ENCODE data around the gene BOD1L1. TPM values are rescaled to one million over a fixed set of nuclear protein-coding genes. Genes with fewer than 3 reads are reported as not detected.

The BOD1L1 gene
- total RNA-seq, 2 experiments from 2014 or later, result 32.4 to 42.7 TPM

DNA sequence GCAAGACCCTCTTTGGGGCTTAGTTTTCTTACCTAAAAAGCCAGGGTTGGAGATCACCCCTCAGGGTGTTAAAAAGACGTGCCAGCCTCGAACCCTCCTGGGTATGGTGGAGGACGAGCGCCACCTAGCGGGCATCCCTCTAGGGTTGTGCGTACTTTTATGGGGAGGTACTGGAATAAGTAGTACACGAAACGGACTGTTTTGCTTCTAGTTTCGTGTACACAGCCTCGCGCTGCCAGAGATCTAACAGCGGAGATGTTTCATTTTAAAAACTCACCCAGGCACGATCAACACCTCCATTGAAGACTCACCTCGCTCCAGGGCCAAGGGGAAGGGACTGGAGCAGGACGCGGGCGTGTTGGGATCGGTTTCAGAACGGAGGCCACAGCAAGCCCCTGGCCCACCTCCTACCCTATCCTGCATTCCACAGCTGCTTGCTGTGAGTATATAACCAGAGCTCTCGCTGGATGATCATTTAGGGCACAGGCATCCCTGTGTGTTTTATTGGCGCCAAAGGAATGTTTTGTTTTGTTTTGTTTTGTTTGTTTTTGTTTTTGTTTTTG is 78.5 kb downstream of the BOD1L1 start:
- H3K4me1 Mint-ChIP-seq, result peaks cover 30% of the 10 kb centered on the region
- peak; percentile 74 for ATAC-seq
- ChIA-PET POLR2A (no interaction called here), CTCF (interaction anchor here (0.6 to 1.3 kb wide), 5 partner anchors 9 to 819 kb away, joined by 3 to 5 read pairs (median 3); no protein-coding TSS in a partner anchor)
- H3K27me3 Mint-ChIP-seq, result peaks cover 66% of the 10 kb centered on the region
- H3K4me3 Mint-ChIP-seq, result peak overlapping the region; percentile 69
- no peaks in the 10 kb centered on the region for H3K9me3 Mint-ChIP-seq (ENCODE audit: low read depth)
- peak overlapping the region; percentile 51 for H3K27ac Mint-ChIP-seq
- DNase-seq, result peak; percentile 95
- intact Hi-C loops (cut with DNase I, micrococcal nuclease), result loop anchor here (1.0 to 2.0 kb wide), 3 partner anchors 64 to 820 kb away; partner anchors contain the start of gene RAB28 (in 1 of the 2)
- H3K36me3 Mint-ChIP-seq (ENCODE audit: low read depth), result no peaks in the 10 kb centered on the region

DNA sequence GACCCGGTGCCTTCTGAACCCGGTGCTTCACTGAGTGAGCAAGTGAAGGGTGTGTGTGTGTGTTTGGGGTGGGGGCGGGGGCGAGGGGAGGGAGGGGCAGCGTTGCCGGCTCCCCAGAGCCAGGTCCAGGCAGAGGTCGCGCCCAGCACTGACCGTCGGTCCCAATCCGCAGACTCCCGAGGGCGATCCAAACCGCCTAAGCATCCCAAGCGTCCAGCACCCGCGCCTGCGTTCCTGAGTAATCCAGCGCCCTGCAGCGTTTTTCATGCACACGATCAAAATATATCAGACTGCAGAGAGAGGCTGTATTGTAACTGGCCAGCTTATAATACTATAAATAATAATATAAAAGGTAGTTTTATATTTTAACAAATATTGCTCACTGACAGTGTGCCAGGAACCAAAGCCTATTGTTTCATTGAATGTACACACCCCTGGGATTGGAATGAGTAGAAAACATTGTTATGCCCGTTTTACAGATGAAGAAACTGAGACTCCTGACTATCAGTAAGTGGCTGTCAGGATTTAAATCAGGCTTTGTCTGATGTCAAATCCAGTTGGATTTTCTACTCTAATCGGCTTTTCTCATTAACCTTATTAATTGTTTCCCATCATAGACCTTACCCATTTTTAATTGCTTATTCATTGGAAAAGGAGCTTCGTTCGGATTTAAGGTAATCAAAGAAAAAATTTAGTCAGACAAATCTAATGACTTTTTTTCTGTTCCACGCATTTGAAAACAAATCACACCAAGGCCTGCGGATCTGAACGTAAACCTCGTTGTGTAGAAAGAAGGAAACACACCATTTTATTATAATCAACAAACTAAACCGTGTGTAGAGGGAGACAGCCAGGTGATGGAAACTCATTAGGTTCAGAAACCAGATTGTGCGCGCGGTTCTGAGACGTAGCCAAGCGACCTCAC is 79.2 kb downstream of the BOD1L1 start:
- DNase-seq (peak; percentile 27), ATAC-seq (no peak)
- intact Hi-C loops (cut with DNase I, micrococcal nuclease), result loop anchor here in 1 of 2 experiments (1.0 to 2.0 kb wide), 2 partner anchors 64 to 696 kb away; partner anchors contain the start of gene RAB28
- H3K4me1 Mint-ChIP-seq, result peaks cover 33% of the 10 kb centered on the region
- H3K36me3 Mint-ChIP-seq (ENCODE audit: low read depth), result no peaks in the 10 kb centered on the region
- H3K4me3 Mint-ChIP-seq, result peak overlapping the region; percentile 69
- ChIA-PET POLR2A (no interaction called here), CTCF (interaction anchor here (0.7 to 1.5 kb wide), 7 partner anchors 8 to 819 kb away, joined by 3 to 5 read pairs (median 4); no protein-coding TSS in a partner anchor)
- H3K27ac Mint-ChIP-seq, result no peak overlapping the region
- H3K9me3 Mint-ChIP-seq (ENCODE audit: low read depth), result no peaks in the 10 kb centered on the region
- peaks cover 64% of the 10 kb centered on the region for H3K27me3 Mint-ChIP-seq

DNA sequence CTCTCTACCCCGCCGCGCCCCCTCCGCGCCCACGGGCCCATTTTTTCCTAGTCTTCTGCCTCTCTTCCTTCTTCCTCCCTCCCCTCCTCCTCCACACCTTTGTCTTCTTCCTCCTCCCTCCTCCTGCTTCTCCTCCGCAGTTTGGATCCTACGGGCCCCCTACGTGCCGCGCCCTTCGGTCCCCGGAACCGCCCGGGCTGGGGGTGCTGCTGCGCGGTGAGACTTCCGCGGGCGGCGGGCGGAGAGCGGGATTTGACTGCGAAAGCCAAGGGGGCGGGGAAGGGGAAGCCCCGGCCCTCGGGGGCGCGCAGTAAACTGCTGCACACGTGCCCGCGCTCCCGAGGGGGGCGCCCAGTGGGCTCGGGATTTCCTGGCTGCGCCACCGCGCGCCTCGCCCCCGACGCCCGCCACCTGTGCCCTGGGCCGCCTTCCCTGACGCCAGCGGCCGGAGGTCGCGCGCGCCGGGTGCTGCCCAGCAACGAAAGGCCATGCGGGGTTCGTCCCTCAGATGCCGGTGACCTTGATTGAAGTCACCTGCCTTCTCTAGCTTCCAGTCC is 80.0 kb downstream of the BOD1L1 start:
- CTCF ChIA-PET, result interaction anchor here (0.7 to 1.5 kb wide), 4 partner anchors 7 to 817 kb away, joined by 4 to 5 read pairs (median 4); no protein-coding TSS in a partner anchor
- H3K27ac Mint-ChIP-seq, result no peak overlapping the region
- POLR2A ChIA-PET, result no interaction called here
- no peaks in the 10 kb centered on the region for H3K9me3 Mint-ChIP-seq (ENCODE audit: low read depth)
- peaks cover 66% of the 10 kb centered on the region for H3K27me3 Mint-ChIP-seq
- peak; percentile 63 for DNase-seq
- H3K4me3 Mint-ChIP-seq, result peak overlapping the region; percentile 70
- no peak for ATAC-seq
- peaks cover 36% of the 10 kb centered on the region for H3K4me1 Mint-ChIP-seq
- intact Hi-C loops (cut with DNase I, micrococcal nuclease), result loop anchor here in 1 of 2 experiments (1.0 to 2.0 kb wide), 2 partner anchors 63 to 695 kb away; partner anchors contain the start of gene RAB28
- no peaks in the 10 kb centered on the region for H3K36me3 Mint-ChIP-seq (ENCODE audit: low read depth)

DNA sequence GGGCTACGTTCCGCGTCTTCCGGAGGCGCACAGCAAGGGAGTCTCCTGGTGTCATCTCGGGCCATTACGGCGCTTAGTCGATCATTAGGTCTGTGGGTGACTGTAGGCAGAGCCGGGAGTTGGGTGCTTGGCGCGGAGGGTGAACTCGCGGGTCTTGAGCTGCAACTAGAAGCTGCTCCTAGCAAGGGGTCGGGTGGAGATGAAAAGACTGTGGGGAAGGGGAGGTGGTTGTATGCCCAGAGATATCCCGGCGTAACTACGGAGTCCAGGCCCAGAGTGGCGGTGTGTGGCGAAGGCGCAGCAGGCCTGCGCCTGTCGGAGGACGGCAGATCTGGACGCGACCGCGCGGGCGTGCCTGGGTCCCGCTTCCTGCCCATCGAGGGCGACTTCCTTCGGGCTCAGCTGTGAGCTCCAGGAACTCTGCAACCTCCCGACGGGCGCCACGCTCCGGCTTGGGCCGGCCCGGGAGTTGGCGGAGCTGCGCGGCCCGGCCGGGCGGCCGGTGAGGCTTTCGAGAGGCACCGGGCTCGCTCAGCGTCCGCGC is 80.5 kb downstream of the BOD1L1 start:
- peaks cover 36% of the 10 kb centered on the region for H3K4me1 Mint-ChIP-seq
- POLR2A ChIA-PET, result no interaction called here
- CTCF ChIA-PET, result interaction anchor here (1.5 to 1.6 kb wide), 2 partner anchors 22 to 25 kb away, joined by 3 to 4 read pairs; no protein-coding TSS in a partner anchor
- ATAC-seq (no peak), DNase-seq (peak; percentile 53)
- peak overlapping the region; percentile 70 for H3K4me3 Mint-ChIP-seq
- H3K27me3 Mint-ChIP-seq, result peaks cover 63% of the 10 kb centered on the region
- intact Hi-C loops (cut with DNase I, micrococcal nuclease), result loop anchor here in 1 of 2 experiments (1.0 kb wide), 1 partner anchor 19 kb away; no protein-coding TSS in a partner anchor
- no peaks in the 10 kb centered on the region for H3K36me3 Mint-ChIP-seq (ENCODE audit: low read depth)
- no peaks in the 10 kb centered on the region for H3K9me3 Mint-ChIP-seq (ENCODE audit: low read depth)
- no peak overlapping the region for H3K27ac Mint-ChIP-seq

DNA sequence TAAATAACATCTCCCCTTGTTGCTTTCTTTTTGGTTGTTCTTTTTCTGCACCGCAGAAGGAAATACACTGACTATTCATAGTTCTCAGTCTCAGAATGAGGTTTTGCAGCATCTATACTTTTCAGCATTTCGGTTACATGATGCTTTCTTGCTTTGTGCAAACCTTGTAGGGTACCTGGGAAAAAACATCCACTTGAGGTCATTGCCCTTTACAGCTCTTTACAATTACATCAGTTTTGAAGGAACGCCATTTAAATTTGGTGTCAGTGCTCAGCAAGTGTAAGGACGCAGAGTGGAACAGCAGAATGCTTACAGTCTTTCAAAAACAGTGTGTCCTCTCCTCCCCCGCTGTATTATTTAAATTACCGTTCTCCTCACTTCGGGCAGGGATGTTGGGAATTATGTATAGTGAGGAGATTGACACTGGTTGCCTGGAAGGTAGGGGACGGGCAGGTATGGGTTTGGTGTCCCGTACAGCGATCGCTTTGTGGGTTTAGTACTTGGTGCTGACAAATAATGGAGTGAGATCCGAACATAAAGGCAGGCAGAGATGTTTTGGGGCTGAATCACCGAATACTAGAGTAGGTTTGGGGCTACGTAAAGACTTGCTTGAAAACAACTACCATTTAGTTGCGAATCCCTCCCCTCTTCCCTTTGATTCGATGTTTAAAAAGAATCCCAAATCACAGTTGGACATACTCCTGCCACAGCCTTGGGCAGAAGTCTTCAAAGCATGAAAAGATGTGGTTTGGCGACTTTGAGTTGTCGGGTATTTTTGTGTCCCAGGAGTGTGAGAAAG is 81.2 kb downstream of the BOD1L1 start:
- ATAC-seq, result no peak
- no peak for DNase-seq
- H3K9me3 Mint-ChIP-seq (ENCODE audit: low read depth), result no peaks in the 10 kb centered on the region
- ChIA-PET CTCF (interaction anchor here (1.6 kb wide), 1 partner anchor 25 kb away, joined by 3 read pairs; no protein-coding TSS in a partner anchor), POLR2A (no interaction called here)
- H3K4me1 Mint-ChIP-seq, result peaks cover 39% of the 10 kb centered on the region
- peak overlapping the region; percentile 70 for H3K4me3 Mint-ChIP-seq
- no peaks in the 10 kb centered on the region for H3K36me3 Mint-ChIP-seq (ENCODE audit: low read depth)
- intact Hi-C loops (cut with DNase I, micrococcal nuclease), result loop anchor here in 1 of 2 experiments (1.0 kb wide), 1 partner anchor 18 kb away; no protein-coding TSS in a partner anchor
- H3K27ac Mint-ChIP-seq, result no peak overlapping the region
- peaks cover 62% of the 10 kb centered on the region for H3K27me3 Mint-ChIP-seq

DNA sequence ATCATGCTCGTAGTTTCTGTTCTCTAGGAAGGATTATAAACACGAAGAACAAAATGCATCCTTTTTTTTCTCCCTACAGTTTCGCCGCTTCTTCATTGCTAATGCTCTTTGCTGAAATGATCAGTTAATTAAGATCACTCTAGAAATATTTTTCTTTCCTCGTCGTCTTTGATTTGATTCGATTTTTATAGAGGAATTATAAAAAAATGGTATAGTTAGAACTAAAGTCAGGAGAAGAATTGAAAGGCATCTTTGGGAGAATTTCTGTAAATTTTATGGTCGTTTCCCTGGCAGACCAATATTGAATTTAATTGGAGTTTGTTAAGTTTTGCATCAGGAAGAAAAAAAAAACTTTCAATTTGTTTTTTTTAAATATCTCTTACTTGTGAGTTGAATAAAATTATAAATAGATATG is 82.1 kb downstream of the BOD1L1 start:
- ChIA-PET CTCF (no interaction called here), POLR2A (no interaction called here)
- H3K27me3 Mint-ChIP-seq, result peaks cover 62% of the 10 kb centered on the region
- intact Hi-C loops (cut with DNase I, micrococcal nuclease), result loop anchor here (1.0 to 2.0 kb wide), 3 partner anchors 8 to 61 kb away; partner anchors contain the start of gene RAB28 (in 1 of the 2)
- peaks cover 46% of the 10 kb centered on the region for H3K4me1 Mint-ChIP-seq
- ATAC-seq, result no peak
- DNase-seq, result no peak
- H3K27ac Mint-ChIP-seq, result no peak overlapping the region
- no peaks in the 10 kb centered on the region for H3K36me3 Mint-ChIP-seq (ENCODE audit: low read depth)
- H3K4me3 Mint-ChIP-seq, result peak overlapping the region; percentile 72
- no peaks in the 10 kb centered on the region for H3K9me3 Mint-ChIP-seq (ENCODE audit: low read depth)

DNA sequence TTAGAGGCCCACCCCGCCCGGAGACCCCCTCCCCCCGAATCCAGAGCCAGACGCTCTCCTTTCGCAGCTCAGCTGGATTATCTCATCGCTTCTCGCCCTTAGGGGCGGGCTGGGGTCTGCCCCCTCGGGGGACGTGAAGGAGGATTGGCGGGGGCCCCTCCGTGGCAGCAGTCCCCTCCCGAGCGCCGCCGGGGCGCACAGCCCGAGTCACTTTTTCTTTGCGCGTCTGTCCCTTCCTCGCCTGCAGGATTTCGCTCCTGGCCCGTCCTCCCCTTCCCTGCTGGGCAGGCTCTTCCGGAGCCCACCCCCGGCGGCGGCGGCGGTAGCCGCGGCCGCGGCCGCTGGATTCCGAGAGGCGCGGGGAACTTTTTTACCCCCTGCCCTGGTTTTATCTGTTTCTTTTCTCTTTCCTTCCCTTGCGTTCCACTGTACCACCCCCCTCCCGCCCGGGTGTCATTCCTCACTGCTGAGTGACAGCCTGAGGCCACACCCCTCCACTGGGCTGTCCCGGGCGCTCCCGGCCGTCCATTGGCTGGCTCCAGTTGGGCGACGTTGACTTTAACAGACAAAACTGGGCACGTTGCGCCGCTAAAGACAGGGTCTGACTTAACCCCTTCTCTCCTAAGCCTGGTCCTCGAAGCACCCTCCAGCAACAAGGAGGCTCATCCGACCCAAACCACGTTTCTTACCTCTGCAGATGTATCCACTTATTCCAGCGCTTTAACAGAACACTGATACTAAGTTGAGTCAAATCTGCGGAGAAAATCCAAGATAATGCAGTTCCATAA is 82.7 kb downstream of the BOD1L1 start:
- POLR2A ChIA-PET, result no interaction called here

DNA sequence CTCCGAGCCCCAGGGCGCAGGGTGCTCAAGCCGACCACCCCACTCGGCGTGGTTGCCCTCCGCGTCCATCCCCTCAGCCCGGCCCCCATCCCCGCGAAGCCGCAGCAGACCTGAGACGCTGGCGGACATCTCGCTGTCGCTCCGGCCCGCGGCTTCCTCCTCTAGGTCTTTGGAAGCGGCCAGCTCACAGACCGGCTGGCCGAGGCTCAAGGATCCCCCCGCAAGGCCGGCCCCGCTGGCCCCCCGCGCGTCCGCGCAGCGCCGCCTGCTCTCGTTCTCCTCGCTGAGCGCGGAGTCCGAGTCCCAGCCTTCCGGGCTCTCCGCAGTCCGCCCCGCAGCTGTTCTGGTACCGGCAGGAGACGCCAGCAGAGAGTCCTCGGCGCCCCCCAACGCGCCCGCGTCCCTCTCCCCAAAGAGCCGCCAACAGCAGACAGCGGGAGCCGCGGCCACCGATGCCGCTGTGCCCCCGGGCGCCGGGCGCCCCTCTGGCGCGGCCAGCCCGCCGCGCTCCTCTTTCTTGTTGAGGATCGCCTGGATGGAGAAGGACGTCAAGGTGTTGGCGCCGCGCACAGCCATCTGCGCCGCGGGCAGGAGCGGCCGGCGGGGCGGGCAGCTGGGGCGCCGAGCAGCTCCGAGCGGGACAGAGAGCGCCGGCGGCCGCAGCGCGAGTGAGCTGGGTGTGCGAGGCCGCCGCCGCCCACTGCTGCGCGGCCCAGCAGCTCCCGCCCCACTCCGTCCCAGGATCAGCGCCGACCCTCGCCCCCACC is 83.5 kb downstream of the BOD1L1 start, which contains the start of gene NKX3-2:
TSS of gene NKX3-2 (minus strand) at position 670 of the 767 bp plus-strand sequence. CDS start at position 576, 94 bp downstream.
- intact Hi-C loops (cut with DNase I, micrococcal nuclease), result loop anchor here in 1 of 2 experiments (2.0 kb wide), 1 partner anchor 15 kb away; no protein-coding TSS in a partner anchor
- H3K4me3 Mint-ChIP-seq, result peak within 1 kb of the TSS; percentile 72
- H3K9me3 Mint-ChIP-seq (ENCODE audit: low read depth), result no peaks in the 10 kb centered on the region
- ChIA-PET POLR2A (no interaction called here), CTCF (interaction anchor here (0.5 to 1.2 kb wide), 5 partner anchors 10 to 34 kb away, joined by 3 read pairs; no protein-coding TSS in a partner anchor)
- no peaks in the 10 kb centered on the region for H3K36me3 Mint-ChIP-seq (ENCODE audit: low read depth)
- ATAC-seq (no peak), DNase-seq (peak; percentile 17)
- peaks cover 51% of the 10 kb centered on the region for H3K4me1 Mint-ChIP-seq
- H3K27me3 Mint-ChIP-seq, result peaks cover 67% of the 10 kb centered on the region
- H3K27ac Mint-ChIP-seq, result no peak within 1 kb of the TSS

More for the DNA sequence above, 82.7 kb downstream of the BOD1L1 start:
- CTCF ChIA-PET, result no interaction called here
- no peaks in the 10 kb centered on the region for H3K9me3 Mint-ChIP-seq (ENCODE audit: low read depth)
- H3K36me3 Mint-ChIP-seq (ENCODE audit: low read depth), result no peaks in the 10 kb centered on the region
- no peak overlapping the region for H3K27ac Mint-ChIP-seq
- ATAC-seq (peak; percentile 75), DNase-seq (peak; percentile 81)
- H3K4me1 Mint-ChIP-seq, result peaks cover 50% of the 10 kb centered on the region
- peak overlapping the region; percentile 72 for H3K4me3 Mint-ChIP-seq
- intact Hi-C loops (cut with DNase I, micrococcal nuclease), result loop anchor here (1.0 to 2.0 kb wide), 3 partner anchors 7 to 60 kb away; partner anchors contain the start of gene RAB28 (in 1 of the 2)
- peaks cover 66% of the 10 kb centered on the region for H3K27me3 Mint-ChIP-seq

Measured in activated CD4-positive, alpha-beta T cell treated with anti-CD3 and anti-CD28 coated beads for 36 hours (primary cell).